Right renal pelvis (tissue), 4 donors: ENCODE measurements around the gene MGRN1. TPM values are rescaled to one million over a fixed set of nuclear protein-coding genes. Genes with fewer than 3 reads are reported as not detected.
"Not testable (repeated sequence)": the region's sequence is repeated elsewhere in the genome, so short reads cannot be mapped to it uniquely, and the experiment has no call there.

Experiments
- DNase-seq, 4 donors: peaks; one replicate each; pipeline ENCODE4 v3.0.0-alpha.2; 2013; ENCODE audit warnings: low read depth in 4 of 4, low spot score in 3 of 4, missing footprints in 1 of 4
- polyA plus RNA-seq, 4 donors: library from polyadenylated mRNA; unstranded; fragments of 120-200 nt; gene quantifications; one replicate each; pipeline ENCODE4 v1.2.1, GENCODE V29; 2013; ENCODE audit not compliant: insufficient read length in 4 of 4

Gene MGRN1
- polyA plus RNA-seq, 4 donors, result 42.1 to 63.2 (median 47.1) TPM

- no peak for DNase-seq
Measured at GRCh38 chr16:4649744-4650442, 25.3 kb downstream of the MGRN1 start.

- DNase-seq, result not testable (repeated sequence)
Measured at GRCh38 chr16:4650443-4651074, 25.9 kb downstream of the MGRN1 start.

- no peak for DNase-seq
Measured at GRCh38 chr16:4651827-4652226, 27.2 kb downstream of the MGRN1 start.

GRCh38 chr16:4652561-4652960 is 27.9 kb downstream of the MGRN1 start:
- no peak for DNase-seq

- DNase-seq, result no peak
Measured at GRCh38 chr16:4654011-4654963, 29.7 kb downstream of the MGRN1 start.

GRCh38 chr16:4654964-4655590 is 30.5 kb downstream of the MGRN1 start:
- no peak for DNase-seq

- no peak for DNase-seq
Measured at GRCh38 chr16:4655801-4656200, 31.2 kb downstream of the MGRN1 start.

- DNase-seq, result no peak
Measured at GRCh38 chr16:4656221-4656620, 31.6 kb downstream of the MGRN1 start.

GRCh38 chr16:4656695-4657686 is 32.4 kb downstream of the MGRN1 start:
- no peak for DNase-seq

- DNase-seq, result no peak
Measured at GRCh38 chr16:4659363-4660353, 35.0 kb downstream of the MGRN1 start.

GRCh38 chr16:4660454-4661007 is 35.9 kb downstream of the MGRN1 start:
- peak in 3 of 4 donors; percentile 65 to 73 (median 68) for DNase-seq

GRCh38 chr16:4661661-4662060 is 37.0 kb downstream of the MGRN1 start:
- no peak for DNase-seq

GRCh38 chr16:4663465-4663776 is 38.8 kb downstream of the MGRN1 start:
- DNase-seq, result no peak

- DNase-seq, result no peak
Measured at GRCh38 chr16:4663777-4664465, 39.3 kb downstream of the MGRN1 start.

GRCh38 chr16:4664538-4665418 is 40.2 kb downstream of the MGRN1 start:
- DNase-seq, result no peak

GRCh38 chr16:4666537-4667202 is 42.0 kb downstream of the MGRN1 start:
- no peak for DNase-seq
